ENCODE measurements around the gene PTMS.

DNA sequence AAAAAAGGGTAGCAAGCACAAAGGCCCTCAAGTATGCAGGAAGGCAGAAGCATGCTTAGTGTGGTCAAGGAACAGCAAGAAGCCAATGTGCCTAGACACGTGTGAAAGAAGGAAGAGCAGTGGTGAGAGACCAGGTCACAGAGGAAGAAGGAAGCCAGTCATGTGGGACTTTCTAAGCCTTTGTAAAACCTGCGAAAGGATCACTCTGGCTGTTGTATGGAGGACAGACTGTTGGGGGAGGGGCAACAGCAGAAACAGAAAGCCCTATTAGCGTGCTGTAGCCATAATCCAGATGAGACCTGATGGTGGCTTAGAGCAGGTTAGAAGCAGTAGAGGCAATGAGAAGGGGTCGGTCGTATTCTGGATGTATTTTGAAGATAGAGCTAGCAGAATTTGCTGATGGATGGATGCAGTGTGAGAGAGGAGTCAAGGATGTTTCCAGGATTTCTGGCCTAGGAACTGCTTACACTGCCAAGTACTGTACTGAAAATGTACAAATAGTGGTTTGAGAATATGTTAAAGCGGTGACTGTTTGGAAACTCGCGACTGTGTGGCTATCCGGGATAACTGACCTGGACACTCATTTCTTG, 7.6 kb upstream of the PTMS start:
- TF ChIP-seq, protein P1, sequence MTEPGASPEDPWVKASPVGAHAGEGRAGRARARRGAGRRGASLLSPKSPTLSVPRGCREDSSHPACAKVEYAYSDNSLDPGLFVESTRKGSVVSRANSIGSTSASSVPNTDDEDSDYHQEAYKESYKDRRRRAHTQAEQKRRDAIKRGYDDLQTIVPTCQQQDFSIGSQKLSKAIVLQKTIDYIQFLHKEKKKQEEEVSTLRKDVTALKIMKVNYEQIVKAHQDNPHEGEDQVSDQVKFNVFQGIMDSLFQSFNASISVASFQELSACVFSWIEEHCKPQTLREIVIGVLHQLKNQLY (CRISPR knock-in tag; IDR thresholded peaks at IDR 0.05) = no peak
- TF ChIP-seq, protein P2, sequence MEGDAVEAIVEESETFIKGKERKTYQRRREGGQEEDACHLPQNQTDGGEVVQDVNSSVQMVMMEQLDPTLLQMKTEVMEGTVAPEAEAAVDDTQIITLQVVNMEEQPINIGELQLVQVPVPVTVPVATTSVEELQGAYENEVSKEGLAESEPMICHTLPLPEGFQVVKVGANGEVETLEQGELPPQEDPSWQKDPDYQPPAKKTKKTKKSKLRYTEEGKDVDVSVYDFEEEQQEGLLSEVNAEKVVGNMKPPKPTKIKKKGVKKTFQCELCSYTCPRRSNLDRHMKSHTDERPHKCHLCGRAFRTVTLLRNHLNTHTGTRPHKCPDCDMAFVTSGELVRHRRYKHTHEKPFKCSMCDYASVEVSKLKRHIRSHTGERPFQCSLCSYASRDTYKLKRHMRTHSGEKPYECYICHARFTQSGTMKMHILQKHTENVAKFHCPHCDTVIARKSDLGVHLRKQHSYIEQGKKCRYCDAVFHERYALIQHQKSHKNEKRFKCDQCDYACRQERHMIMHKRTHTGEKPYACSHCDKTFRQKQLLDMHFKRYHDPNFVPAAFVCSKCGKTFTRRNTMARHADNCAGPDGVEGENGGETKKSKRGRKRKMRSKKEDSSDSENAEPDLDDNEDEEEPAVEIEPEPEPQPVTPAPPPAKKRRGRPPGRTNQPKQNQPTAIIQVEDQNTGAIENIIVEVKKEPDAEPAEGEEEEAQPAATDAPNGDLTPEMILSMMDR (IDR thresholded peaks at IDR 0.05) = no peak
- TF ChIP-seq NR1H2 (CRISPR knock-in tag; IDR thresholded peaks at IDR 0.05) (no peak), FOXK1 (CRISPR knock-in tag; IDR thresholded peaks at IDR 0.05) (no peak), TP53 (CRISPR knock-in tag; IDR thresholded peaks at IDR 0.05) (no peak), TEAD4 (CRISPR knock-in tag; IDR thresholded peaks at IDR 0.05) (no peak), IRF2 (CRISPR knock-in tag; IDR thresholded peaks at IDR 0.05; ENCODE audit: borderline replicate concordance, low read depth) (no peak)
- TF ChIP-seq, protein P3, sequence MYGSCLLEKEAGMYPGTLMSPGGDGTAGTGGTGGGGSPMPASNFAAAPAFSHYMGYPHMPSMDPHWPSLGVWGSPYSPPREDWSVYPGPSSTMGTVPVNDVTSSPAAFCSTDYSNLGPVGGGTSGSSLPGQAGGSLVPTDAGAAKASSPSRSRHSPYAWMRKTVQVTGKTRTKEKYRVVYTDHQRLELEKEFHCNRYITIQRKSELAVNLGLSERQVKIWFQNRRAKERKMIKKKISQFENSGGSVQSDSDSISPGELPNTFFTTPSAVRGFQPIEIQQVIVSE (CRISPR knock-in tag; IDR thresholded peaks at IDR 0.05; ENCODE audit: borderline replicate concordance) = no peak
- TF ChIP-seq, protein P4, sequence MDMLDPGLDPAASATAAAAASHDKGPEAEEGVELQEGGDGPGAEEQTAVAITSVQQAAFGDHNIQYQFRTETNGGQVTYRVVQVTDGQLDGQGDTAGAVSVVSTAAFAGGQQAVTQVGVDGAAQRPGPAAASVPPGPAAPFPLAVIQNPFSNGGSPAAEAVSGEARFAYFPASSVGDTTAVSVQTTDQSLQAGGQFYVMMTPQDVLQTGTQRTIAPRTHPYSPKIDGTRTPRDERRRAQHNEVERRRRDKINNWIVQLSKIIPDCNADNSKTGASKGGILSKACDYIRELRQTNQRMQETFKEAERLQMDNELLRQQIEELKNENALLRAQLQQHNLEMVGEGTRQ (CRISPR knock-in tag; IDR thresholded peaks at IDR 0.05) = no peak
- TF ChIP-seq, protein P5, sequence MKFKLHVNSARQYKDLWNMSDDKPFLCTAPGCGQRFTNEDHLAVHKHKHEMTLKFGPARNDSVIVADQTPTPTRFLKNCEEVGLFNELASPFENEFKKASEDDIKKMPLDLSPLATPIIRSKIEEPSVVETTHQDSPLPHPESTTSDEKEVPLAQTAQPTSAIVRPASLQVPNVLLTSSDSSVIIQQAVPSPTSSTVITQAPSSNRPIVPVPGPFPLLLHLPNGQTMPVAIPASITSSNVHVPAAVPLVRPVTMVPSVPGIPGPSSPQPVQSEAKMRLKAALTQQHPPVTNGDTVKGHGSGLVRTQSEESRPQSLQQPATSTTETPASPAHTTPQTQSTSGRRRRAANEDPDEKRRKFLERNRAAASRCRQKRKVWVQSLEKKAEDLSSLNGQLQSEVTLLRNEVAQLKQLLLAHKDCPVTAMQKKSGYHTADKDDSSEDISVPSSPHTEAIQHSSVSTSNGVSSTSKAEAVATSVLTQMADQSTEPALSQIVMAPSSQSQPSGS (CRISPR knock-in tag; IDR thresholded peaks at IDR 0.05; ENCODE audit: borderline replicate concordance, low read depth) = no peak

Measured in WTC11 (cell line).